Nucleus accumbens (tissue), 56 donors: Measurements from ENCODE around the gene GLRX5.
"Not testable (repeated sequence)": the region's sequence is repeated elsewhere in the genome, so short reads cannot be mapped to it uniquely, and the experiment has no call there.

ENCODE experiments used
- DNase-seq, 56 donors: peaks; one replicate each; lab custom pipeline; 2025; lab: John Stamatoyannopoulos, UW

The GLRX5 gene

DNA sequence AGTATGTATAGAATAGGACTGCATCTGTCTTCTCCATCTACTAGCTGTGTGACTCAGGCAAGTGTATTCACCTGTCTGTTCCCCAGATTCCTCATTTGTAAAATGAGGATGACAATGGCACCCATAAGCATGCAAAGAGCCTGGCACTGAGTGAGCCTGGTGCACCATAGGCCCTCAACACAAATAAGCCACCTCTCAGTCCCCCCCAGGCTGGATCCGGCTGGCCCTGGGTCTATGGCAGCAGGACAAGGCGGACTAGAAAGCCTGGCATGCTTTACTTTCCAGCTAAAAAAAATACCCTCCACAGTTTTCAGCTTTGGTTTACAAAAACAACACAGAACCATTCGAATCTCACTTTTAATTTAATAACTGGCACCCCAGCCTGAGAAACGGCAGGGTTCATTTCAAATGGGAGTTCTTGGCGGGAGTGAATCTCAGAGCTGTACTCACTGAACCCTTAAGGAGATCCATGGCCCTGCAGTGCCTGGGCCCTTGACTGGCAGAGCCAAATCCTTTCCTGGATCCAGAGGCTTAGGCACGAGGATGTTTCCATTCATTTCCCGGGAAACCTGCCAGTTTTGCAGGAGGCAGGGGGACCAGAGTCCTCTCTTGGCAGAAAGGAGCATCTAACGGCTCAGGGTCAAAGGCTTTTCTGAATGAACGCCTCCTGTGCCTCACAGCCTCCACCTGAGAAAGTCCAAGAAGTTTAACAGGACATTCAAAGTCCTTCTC, 36.1 kb upstream of the GLRX5 start:
- peak in 42 of 56 donors; percentile 16 to 75 (median 53) for DNase-seq

DNA sequence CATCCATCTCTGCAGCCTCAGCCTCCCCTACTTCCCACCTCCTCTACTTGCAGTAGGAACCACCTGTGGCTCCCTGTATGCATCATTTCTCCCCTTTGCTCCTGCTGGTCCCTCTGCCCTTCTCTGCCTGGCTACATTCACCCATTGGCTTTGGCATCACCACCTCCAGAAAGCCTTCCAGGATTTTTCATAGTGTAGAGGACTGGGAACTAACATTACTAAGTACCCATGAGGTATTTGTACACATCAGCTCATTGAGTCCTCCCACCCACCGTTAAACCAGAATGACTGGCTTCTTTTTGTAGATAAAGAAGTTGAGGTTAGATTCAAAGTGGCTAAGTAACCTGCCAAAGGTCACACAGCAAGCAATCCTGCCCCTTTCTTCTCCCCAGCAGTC, 35.5 kb upstream of the GLRX5 start:
- no peak for DNase-seq

- peak in 50 of 56 donors; percentile 39 to 89 (median 78) for DNase-seq
Measured at GRCh38 chr14:95500201-95500681, 34.6 kb upstream of the GLRX5 start.

DNA sequence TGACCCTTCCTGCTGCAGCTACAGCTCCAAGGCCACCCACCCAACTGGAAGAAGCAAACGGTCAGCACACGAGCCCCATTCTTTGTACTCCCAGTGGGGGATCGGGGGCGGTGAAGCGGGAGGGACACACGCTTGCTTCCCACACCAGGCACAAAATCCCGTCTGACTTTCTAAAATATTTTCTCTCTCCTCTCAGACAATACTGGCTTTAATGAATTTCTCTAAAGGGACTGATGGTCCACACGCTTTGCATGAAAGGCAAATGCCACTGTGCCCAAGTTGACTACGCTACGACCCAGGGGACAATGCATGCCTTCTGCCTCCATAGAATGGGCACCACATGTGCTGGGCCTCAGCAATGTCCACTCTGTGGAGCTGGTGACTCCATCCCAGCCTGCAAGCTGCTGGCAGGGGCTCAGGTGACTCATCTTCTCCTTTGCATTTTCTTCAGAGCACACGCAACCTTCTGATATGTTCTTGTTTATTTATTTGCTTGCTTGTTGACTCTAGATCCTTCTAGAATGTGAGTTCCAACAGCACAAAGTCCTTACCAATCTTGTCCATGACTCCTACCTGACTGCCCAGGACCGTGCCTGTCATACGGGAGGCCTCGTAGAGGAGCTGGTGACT, 34.0 kb upstream of the GLRX5 start:
- DNase-seq = peak in 34 of 56 donors; percentile 29 to 86 (median 62)

GRCh38 chr14:95502381-95502950, 32.4 kb upstream of the GLRX5 start:
- no peak for DNase-seq

- DNase-seq = no peak
Measured at GRCh38 chr14:95503365-95504134, 31.3 kb upstream of the GLRX5 start.

- peak in 1 of 56 donors; percentile 28 for DNase-seq
Measured at GRCh38 chr14:95504135-95505029, 30.5 kb upstream of the GLRX5 start.

- no peak for DNase-seq
Measured at GRCh38 chr14:95505030-95505589, 29.7 kb upstream of the GLRX5 start.

- DNase-seq = peak in 11 of 56 donors; percentile 11 to 52 (median 32)
Measured at GRCh38 chr14:95507174-95507573, 27.7 kb upstream of the GLRX5 start.

DNA sequence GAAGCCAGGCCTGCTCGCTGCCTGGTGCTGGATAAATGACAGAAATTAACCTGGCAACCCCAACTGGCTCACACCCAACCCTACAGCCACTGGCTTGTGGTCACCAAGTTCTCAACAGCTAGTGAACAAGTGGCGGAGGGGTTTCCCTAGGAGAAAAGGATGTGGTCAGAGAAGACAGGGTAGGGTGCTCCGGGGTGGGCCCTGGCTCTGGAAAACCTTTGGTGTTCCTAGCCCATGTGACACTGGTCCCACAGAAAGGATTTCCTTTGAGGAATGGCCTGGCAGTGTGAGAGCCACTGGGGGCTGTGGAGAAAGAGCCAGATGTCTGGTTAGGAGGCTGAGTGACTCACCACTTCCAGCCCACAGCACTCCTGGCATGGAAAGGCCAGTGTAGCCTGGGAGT, 27.1 kb upstream of the GLRX5 start:
- DNase-seq = peak in 1 of 56 donors; percentile 41

- DNase-seq = no peak
Measured at GRCh38 chr14:95508377-95508776, 26.5 kb upstream of the GLRX5 start.

DNA sequence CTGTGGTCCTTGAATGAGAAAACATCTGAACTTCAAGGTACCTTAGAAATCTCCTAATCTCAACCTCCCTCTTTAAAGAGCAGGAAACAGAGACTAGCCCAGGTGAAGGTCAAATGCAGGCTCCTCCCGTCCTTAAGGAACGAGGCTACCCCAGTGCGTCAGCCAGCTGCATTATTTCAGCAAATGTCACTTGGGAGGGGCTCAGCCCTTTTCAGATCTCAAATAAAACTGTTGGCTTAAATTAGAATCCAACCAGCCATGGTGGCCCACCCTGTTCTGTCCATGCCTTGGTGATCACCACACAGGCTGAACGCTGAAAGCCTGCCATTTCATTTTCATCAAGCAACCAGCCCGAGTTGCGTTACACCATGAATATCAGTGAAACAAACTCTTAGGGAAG, 25.4 kb upstream of the GLRX5 start:
- DNase-seq = no peak

GRCh38 chr14:95510344-95510743, 24.5 kb upstream of the GLRX5 start:
- DNase-seq = not testable (repeated sequence)

GRCh38 chr14:95510804-95511203, 24.0 kb upstream of the GLRX5 start:
- DNase-seq = no peak

DNA sequence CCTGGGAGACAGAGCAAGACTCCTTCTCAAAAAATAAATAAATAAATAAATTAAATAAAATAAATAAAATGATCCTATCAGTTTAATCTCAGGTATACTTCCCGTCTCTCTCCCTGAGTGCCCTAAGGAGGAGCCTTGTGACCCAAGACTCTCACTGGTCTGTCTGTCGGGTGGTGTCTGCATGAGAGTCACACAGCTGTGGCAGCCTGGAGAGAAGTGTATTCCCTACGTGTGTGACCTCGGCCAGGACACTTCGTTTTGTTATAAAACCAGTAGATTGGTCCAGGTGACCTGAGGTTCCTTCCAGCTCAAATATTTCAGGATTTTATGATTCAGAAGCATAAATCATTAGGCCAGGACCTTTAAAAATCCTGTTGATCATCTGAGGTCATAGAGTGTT, 23.2 kb upstream of the GLRX5 start:
- no peak for DNase-seq

DNA sequence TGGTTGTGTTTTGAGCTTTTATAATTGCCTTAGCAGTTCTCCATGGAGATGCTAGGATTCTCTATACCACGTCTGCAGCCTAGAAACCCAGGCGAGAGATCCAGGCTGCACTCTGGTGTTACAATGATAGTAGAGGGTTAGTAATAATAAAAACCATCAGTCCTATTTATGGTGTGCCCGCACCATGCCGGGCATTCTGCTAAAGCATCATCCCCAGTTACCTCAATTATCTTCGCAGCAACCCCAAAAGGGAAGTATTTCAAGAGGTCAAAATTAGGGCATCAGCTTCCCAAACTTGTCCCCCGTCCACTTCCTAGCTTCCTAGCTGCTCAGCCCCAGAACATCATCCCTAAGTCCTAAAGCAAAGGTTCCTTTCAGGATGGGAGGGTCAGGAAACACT, 21.6 kb upstream of the GLRX5 start:
- DNase-seq = no peak

GRCh38 chr14:95514131-95515079, 20.4 kb upstream of the GLRX5 start:
- peak in 3 of 56 donors; percentile 47 to 59 (median 55) for DNase-seq

DNA sequence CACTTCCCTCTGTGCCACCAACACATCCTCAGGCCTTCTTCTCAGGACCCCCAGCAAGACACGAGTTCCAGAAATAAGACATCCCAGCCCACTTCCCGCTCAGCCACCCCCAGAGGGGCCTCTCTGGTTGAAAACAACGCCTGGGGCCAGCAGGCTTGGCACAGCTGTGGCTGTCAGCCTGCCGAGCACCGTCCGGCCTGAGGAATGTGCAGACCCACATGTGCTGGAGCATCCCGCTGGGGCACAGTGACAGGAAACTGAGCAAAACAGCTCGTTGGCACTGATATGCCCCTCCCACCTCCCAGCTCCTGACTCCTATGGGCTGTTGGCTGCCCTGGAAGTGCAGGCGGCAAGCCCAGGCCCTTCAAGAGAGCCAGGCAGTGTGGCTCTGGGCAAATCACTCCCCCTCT, 19.8 kb upstream of the GLRX5 start:
- peak in 40 of 56 donors; percentile 20 to 84 (median 53) for DNase-seq
